Gastrocnemius medialis (tissue), 4 donors: Measurements from ENCODE around the gene MS4A15. TPM values are rescaled to one million over a fixed set of nuclear protein-coding genes. Genes with fewer than 3 reads are reported as not detected.

Experiments used
- ATAC-seq, 2 donors: fragments of 150-250 bp; one replicate each; pipeline ENCODE4 v1.9.1; 2016
- DNase-seq, 2 donors: peaks; one replicate each; pipeline ENCODE4 v3.0.0-alpha.2; 2019
- H3K27ac ChIP-seq, 4 donors: fragments of 200-600 bp; sonication (generic); 1 replicate in 1 of 4; 2 replicates in 3 of 4; pipeline ENCODE4 v1.5.1; 2016 to 2018; ENCODE audit warnings: mild to moderate bottlenecking in 2 of 4, moderate library complexity in 1 of 4
- H3K27me3 ChIP-seq, 3 donors: fragments of 200-600 bp; sonication (generic) in 2 of 3; 1 replicate in 1 of 3; 2 replicates in 2 of 3; pipeline versions ENCODE4 v1.5.1 to v1.6.0; 2016 to 2019; ENCODE audit warnings: mild to moderate bottlenecking in 1 of 3, moderate library complexity in 1 of 3
- H3K36me3 ChIP-seq, 2 donors: fragments of 200-600 bp; sonication (generic) in 1 of 2; one replicate each; pipeline ENCODE4 v1.5.1; 2017 to 2018
- H3K4me1 ChIP-seq, 2 donors: fragments of 200-600 bp; sonication (generic) in 1 of 2; one replicate each; pipeline ENCODE4 v1.5.1; 2016 to 2017; ENCODE audit warnings: mild to moderate bottlenecking in 2 of 2
- H3K4me3 ChIP-seq, 4 donors: fragments of 200-600 bp; sonication (generic) in 3 of 4; 1 replicate in 1 of 4; 2 replicates in 3 of 4; pipeline ENCODE4 v1.5.1; 2016 to 2019; ENCODE audit warnings: mild to moderate bottlenecking in 2 of 4
- H3K9me3 ChIP-seq, 3 donors: fragments of 200-600 bp; sonication (generic) in 2 of 3; 1 replicate in 1 of 3; 2 replicates in 2 of 3; pipeline ENCODE4 v1.5.1; 2016 to 2019
- POLR2A ChIP-seq, 2 donors: fragments of 450-650 bp; IDR thresholded peaks; one replicate each; pipeline ENCODE4 v1.6.1; 2017; ENCODE audit warnings: antibody characterized with exemption in 2 of 2, mild to moderate bottlenecking in 2 of 2, moderate library complexity in 2 of 2
- in situ Hi-C, 4 donors: fragments of 200-750 bp; cut with MboI; loops; one replicate each; pipeline versions ENCODE4 v1.15.0 to v1.8.0; 2017; ENCODE audit warnings: low sequenced_read_pairs in 4 of 4
- intact Hi-C: fragments of 100-400 bp; cut with DNase I; formaldehyde crosslinking; loops from one replicate; pipeline ENCODE4 v1.15.1; 2023; ENCODE audit warnings: low total_unique reads
- total RNA-seq, 4 donors: library from RNA; depleted of rRNA; stranded (reverse); fragments of >200 nt; gene quantifications; one replicate each; pipeline versions ENCODE4 v1.1.0 to v1.2.3, GENCODE V29; 2016
- TF ChIP-seq, protein P1 (sequence below), 5 experiments: fragments of 450-650 bp in 3 of 5; fragments of 200-600 bp in 2 of 5; sonication (generic) in 2 of 5; IDR thresholded peaks in 4 of 5; conservative IDR thresholded peaks in 1 of 5; 1 replicate in 4 of 5; 2 replicates in 1 of 5; pipeline ENCODE4 v1.5.1; 2016 to 2019; ENCODE audit warnings: antibody characterized with exemption in 5 of 5, mild to moderate bottlenecking in 3 of 5, moderate library complexity in 3 of 5

Gene MS4A15
- total RNA-seq, 4 donors from 2014 or later: not detected

DNA sequence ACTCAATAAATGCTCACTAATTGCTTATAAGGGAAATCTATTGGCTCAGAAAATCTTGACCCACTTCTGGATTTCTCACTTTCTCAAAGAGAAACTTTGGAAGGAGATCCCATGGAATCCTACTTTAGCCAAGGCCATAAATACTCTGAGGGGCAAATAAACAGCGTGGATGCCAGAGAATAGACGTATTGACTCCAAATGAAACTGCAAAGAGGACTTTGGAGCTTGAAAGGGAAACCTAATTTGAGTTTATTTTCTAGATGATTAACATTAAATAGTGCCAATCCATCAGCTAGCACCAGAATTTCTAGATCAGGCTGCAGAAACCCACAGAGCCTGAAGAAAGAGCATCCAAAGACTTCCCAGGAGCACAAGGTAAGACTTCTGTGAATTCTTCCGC lies 32.2 kb upstream of the MS4A15 start, which contains the start of gene MS4A18:
TSS of gene MS4A18 (plus strand) at position 301 of the 400 bp plus-strand sequence.
- H3K4me3 ChIP-seq: no peak within 1 kb of the TSS
- in situ Hi-C loops (no loop called here), intact Hi-C loops (no loop called here)
- no peaks in the 10 kb centered on the region for H3K36me3 ChIP-seq
- no peak for DNase-seq
- no peak for ATAC-seq
- H3K27me3 ChIP-seq: no peaks in the 10 kb centered on the region
- H3K9me3 ChIP-seq: no peaks in the 10 kb centered on the region
- H3K27ac ChIP-seq: no peak within 1 kb of the TSS
- TF ChIP-seq, protein P1, sequence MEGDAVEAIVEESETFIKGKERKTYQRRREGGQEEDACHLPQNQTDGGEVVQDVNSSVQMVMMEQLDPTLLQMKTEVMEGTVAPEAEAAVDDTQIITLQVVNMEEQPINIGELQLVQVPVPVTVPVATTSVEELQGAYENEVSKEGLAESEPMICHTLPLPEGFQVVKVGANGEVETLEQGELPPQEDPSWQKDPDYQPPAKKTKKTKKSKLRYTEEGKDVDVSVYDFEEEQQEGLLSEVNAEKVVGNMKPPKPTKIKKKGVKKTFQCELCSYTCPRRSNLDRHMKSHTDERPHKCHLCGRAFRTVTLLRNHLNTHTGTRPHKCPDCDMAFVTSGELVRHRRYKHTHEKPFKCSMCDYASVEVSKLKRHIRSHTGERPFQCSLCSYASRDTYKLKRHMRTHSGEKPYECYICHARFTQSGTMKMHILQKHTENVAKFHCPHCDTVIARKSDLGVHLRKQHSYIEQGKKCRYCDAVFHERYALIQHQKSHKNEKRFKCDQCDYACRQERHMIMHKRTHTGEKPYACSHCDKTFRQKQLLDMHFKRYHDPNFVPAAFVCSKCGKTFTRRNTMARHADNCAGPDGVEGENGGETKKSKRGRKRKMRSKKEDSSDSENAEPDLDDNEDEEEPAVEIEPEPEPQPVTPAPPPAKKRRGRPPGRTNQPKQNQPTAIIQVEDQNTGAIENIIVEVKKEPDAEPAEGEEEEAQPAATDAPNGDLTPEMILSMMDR (IDR thresholded peaks at IDR 0.05 in 4 of 5, conservative IDR thresholded peaks at IDR 0.05 in 1 of 5): no peak
- no peak for TF ChIP-seq POLR2A (IDR thresholded peaks at IDR 0.05)
- H3K4me1 ChIP-seq: no peaks in the 10 kb centered on the region

DNA sequence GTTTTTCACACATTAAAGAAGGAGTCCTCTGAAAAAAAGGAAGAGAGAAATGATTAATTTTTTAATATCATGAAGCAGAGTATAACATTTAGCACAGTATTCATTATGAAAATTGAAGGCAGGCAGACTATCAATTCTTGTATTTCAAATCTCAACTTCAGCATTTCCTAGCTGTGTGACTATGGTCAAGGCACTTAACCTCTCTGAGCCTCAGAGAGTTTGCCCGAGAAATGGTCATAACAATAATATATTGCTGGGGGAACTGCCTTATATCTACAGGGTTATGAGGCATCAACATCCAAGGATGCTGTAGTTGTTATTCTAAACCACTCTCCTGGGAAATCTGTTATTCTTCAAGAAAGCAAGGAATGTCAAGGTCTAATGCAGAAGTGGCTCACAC lies 31.1 kb upstream of the MS4A15 start:
- H3K27ac ChIP-seq: no peak overlapping the region
- no peak for DNase-seq
- no peak for TF ChIP-seq POLR2A (IDR thresholded peaks at IDR 0.05)
- TF ChIP-seq, protein P1 (IDR thresholded peaks at IDR 0.05 in 4 of 5, conservative IDR thresholded peaks at IDR 0.05 in 1 of 5): no peak
- H3K4me3 ChIP-seq: no peak overlapping the region
- H3K9me3 ChIP-seq: no peaks in the 10 kb centered on the region
- no peaks in the 10 kb centered on the region for H3K4me1 ChIP-seq
- no peak for ATAC-seq
- intact Hi-C loops: no loop called here
- no peaks in the 10 kb centered on the region for H3K27me3 ChIP-seq
- H3K36me3 ChIP-seq: no peaks in the 10 kb centered on the region
- in situ Hi-C loops: no loop called here

DNA sequence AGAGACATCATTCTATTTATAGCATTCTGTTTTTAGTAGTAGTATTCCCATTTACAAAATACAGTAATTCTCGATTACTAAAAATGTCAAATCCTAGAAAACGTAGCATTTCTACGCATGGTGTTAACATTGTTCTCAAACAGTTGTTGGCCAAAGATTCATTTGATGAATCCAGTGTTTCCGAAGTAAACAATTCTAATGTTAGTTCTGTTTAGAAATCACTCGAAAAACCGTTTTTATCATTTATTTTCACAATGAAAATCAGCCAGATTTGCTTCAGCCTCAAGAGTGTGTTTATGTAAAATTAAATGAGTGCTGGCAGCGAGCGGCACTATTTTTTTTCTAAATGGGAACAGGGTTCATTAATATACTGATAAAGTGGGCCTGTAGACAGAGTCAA lies 25.1 kb upstream of the MS4A15 start:
- Histone ChIP-seq H3K4me1 (no peaks in the 10 kb centered on the region), H3K36me3 (no peaks in the 10 kb centered on the region), H3K9me3 (no peaks in the 10 kb centered on the region), H3K27me3 (no peaks in the 10 kb centered on the region), H3K4me3 (no peak overlapping the region), H3K27ac (no peak overlapping the region)
- in situ Hi-C loops: no loop called here
- TF ChIP-seq, protein P1 (IDR thresholded peaks at IDR 0.05 in 4 of 5, conservative IDR thresholded peaks at IDR 0.05 in 1 of 5): no peak
- TF ChIP-seq POLR2A (IDR thresholded peaks at IDR 0.05): no peak
- DNase-seq (no peak), ATAC-seq (no peak)
- intact Hi-C loops: no loop called here

DNA sequence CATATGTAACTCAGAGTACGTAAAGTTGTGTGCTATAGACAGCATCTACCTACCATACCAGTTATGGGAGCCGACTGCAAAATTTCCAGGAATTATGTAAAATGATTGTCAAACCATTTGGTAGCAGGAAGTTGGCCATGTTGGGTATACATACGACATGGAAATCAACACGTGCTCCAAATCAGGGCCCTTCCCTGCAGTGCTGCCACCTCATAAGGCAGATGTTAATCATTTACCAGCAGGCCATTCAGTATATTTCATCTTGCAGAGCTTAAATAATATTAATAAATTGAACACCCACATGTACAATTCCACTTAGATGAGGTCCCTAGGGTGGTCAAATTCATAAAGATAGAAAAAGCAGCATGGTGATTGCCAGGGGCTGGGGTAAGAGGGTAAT lies 22.4 kb upstream of the MS4A15 start:
- in situ Hi-C loops (no loop called here), intact Hi-C loops (no loop called here)
- no peaks in the 10 kb centered on the region for H3K27me3 ChIP-seq
- no peak for TF ChIP-seq POLR2A (IDR thresholded peaks at IDR 0.05)
- TF ChIP-seq, protein P1 (IDR thresholded peaks at IDR 0.05 in 4 of 5, conservative IDR thresholded peaks at IDR 0.05 in 1 of 5): no peak
- DNase-seq (no peak), ATAC-seq (no peak)
- no peaks in the 10 kb centered on the region for H3K4me1 ChIP-seq
- no peaks in the 10 kb centered on the region for H3K36me3 ChIP-seq
- no peak overlapping the region for H3K4me3 ChIP-seq
- H3K27ac ChIP-seq: no peak overlapping the region
- H3K9me3 ChIP-seq: no peaks in the 10 kb centered on the region

DNA sequence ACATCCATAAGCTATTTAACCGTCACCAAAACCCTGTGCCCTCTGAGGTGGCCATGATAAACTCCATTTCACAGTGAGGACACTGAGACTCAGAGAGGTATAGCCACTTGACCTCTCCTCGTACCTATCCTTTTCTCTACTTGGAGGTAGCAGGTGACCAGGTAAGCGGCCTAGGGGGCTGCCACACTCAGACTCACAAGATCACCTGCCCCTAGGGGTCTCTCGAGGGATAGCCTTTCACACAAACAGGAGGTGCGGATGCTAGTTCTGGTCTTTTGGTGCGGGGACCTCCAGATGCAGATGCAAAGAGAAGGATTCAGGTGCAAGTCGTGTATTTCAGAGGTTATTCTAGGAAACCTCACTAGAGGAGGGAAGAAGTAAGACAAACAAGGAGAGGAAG lies 17.6 kb upstream of the MS4A15 start:
- H3K4me3 ChIP-seq: no peak overlapping the region
- H3K27ac ChIP-seq: no peak overlapping the region
- H3K36me3 ChIP-seq: no peaks in the 10 kb centered on the region
- no peak for TF ChIP-seq POLR2A (IDR thresholded peaks at IDR 0.05)
- TF ChIP-seq, protein P1 (IDR thresholded peaks at IDR 0.05 in 4 of 5, conservative IDR thresholded peaks at IDR 0.05 in 1 of 5): no peak
- DNase-seq: no peak
- in situ Hi-C loops: no loop called here
- intact Hi-C loops: no loop called here
- H3K9me3 ChIP-seq: no peaks in the 10 kb centered on the region
- no peaks in the 10 kb centered on the region for H3K27me3 ChIP-seq
- H3K4me1 ChIP-seq: no peaks in the 10 kb centered on the region
- no peak for ATAC-seq
